ENCODE data around the gene NACC2. TPM values are rescaled to one million over a fixed set of nuclear protein-coding genes. Genes with fewer than 3 reads are reported as not detected.

Gene NACC2
- total and polyA plus RNA-seq, 4 donors: 4.8 to 17.8 (median 8.8) TPM

GRCh38 chr9:136098844-136099243, 3.8 kb upstream of the NACC2 start:
- Histone ChIP-seq H3K4me1 (ENCODE audit: control insufficient read depth in 4 of 4, insufficient read depth in 4 of 4, low read length in 3 of 4) (peaks cover under 1 to 13% (median 8%) of the 10 kb centered on the region in 4 donors), H3K27me3 (ENCODE audit: control insufficient read depth in 4 of 4, insufficient read depth in 4 of 4, low read length in 3 of 4) (no peaks in the 10 kb centered on the region), H3K9ac (ENCODE audit: low read depth in 1 of 2, low read length in 2 of 2) (no peak overlapping the region), H3K4me3 (ENCODE audit: low read depth in 1 of 3, low read length in 3 of 3) (no peak overlapping the region), H3K27ac (ENCODE audit: low read depth in 1 of 2, low read length in 2 of 2) (no peak overlapping the region), H3K36me3 (ENCODE audit: control insufficient read depth in 4 of 4, insufficient read depth in 3 of 4, low read depth in 1 of 4, low read length in 3 of 4) (no peaks in the 10 kb centered on the region), H3K9me3 (ENCODE audit: control insufficient read depth in 4 of 4, low read length in 3 of 4) (no peaks in the 10 kb centered on the region)
- no peak for DNase-seq (ENCODE audit: low spot score)
- TF ChIP-seq SP1 (IDR thresholded peaks at IDR 0.05): no peak
- TF ChIP-seq TAF1 (conservative IDR thresholded peaks at IDR 0.05): no peak
- no peak for TF ChIP-seq RXRA (IDR thresholded peaks at IDR 0.05)
- TF ChIP-seq JUND (IDR thresholded peaks at IDR 0.05): no peak
- no peak for TF ChIP-seq HNF4G (IDR thresholded peaks at IDR 0.05)
- TF ChIP-seq GABPA (IDR thresholded peaks at IDR 0.05 in 1 of 2, conservative IDR thresholded peaks at IDR 0.05 in 1 of 2): no peak
- TF ChIP-seq FOXA2 (IDR thresholded peaks at IDR 0.05): no peak
- TF ChIP-seq EGR1 (IDR thresholded peaks at IDR 0.05; ENCODE audit: low read depth in 2 of 2): no peak
- TF ChIP-seq ZBTB33 (IDR thresholded peaks at IDR 0.05): no peak
- no peak for TF ChIP-seq FOXA1 (IDR thresholded peaks at IDR 0.05)
- 44% methylated on average over 14 of the region's 14 CpGs for WGBS

- Histone ChIP-seq H3K27ac (ENCODE audit: low read depth in 1 of 2, low read length in 2 of 2) (no peak overlapping the region), H3K9ac (ENCODE audit: low read depth in 1 of 2, low read length in 2 of 2) (no peak overlapping the region), H3K27me3 (ENCODE audit: control insufficient read depth in 4 of 4, insufficient read depth in 4 of 4, low read length in 3 of 4) (no peaks in the 10 kb centered on the region), H3K36me3 (ENCODE audit: control insufficient read depth in 4 of 4, insufficient read depth in 3 of 4, low read depth in 1 of 4, low read length in 3 of 4) (no peaks in the 10 kb centered on the region), H3K9me3 (ENCODE audit: control insufficient read depth in 4 of 4, low read length in 3 of 4) (no peaks in the 10 kb centered on the region), H3K4me1 (ENCODE audit: control insufficient read depth in 4 of 4, insufficient read depth in 4 of 4, low read length in 3 of 4) (peaks cover 5 to 19% (median 12%) of the 10 kb centered on the region in 4 donors), H3K4me3 (ENCODE audit: low read depth in 1 of 3, low read length in 3 of 3) (no peak overlapping the region)
- no peak for DNase-seq (ENCODE audit: low spot score)
- WGBS: 85% methylated on average over 11 of the region's 11 CpGs
- TF ChIP-seq MAX (IDR thresholded peaks at IDR 0.05): no peak
- no peak for TF ChIP-seq HNF4A (conservative IDR thresholded peaks at IDR 0.05)
- TF ChIP-seq ATF3 (IDR thresholded peaks at IDR 0.05): no peak
- TF ChIP-seq YY1 (IDR thresholded peaks at IDR 0.05): no peak
- no peak for TF ChIP-seq NR2F2 (IDR thresholded peaks at IDR 0.05)
- TF ChIP-seq CTCF (IDR thresholded peaks at IDR 0.05; ENCODE audit: low read depth, low read length, missing input control): no peak
- TF ChIP-seq HNF4G (IDR thresholded peaks at IDR 0.05): no peak
- no peak for TF ChIP-seq ZBTB33 (IDR thresholded peaks at IDR 0.05)
- no peak for TF ChIP-seq GABPA (IDR thresholded peaks at IDR 0.05 in 1 of 2, conservative IDR thresholded peaks at IDR 0.05 in 1 of 2)
- no peak for TF ChIP-seq REST (IDR thresholded peaks at IDR 0.05)
- TF ChIP-seq FOXA2 (IDR thresholded peaks at IDR 0.05): no peak
- TF ChIP-seq TAF1 (conservative IDR thresholded peaks at IDR 0.05): no peak
- TF ChIP-seq JUND (IDR thresholded peaks at IDR 0.05): no peak
- no peak for TF ChIP-seq EGR1 (IDR thresholded peaks at IDR 0.05; ENCODE audit: low read depth in 2 of 2)
- TF ChIP-seq SP1 (IDR thresholded peaks at IDR 0.05): no peak
- TF ChIP-seq RAD21 (IDR thresholded peaks at IDR 0.05): no peak
- TF ChIP-seq FOXA1 (IDR thresholded peaks at IDR 0.05): no peak
- TF ChIP-seq RXRA (IDR thresholded peaks at IDR 0.05): no peak
Measured at GRCh38 chr9:136098210-136098609, 3.1 kb upstream of the NACC2 start.

Data from liver (tissue), 9 donors.